ENCODE data around the gene WWOX.

The WWOX gene

GRCh38 chr16:79079656-79080420 lies 980.4 kb downstream of the WWOX start:
- no peak for DNase-seq (ENCODE audit: low read depth in 2 of 2)
- no peak overlapping the region for H3K4me3 ChIP-seq (replicated peaks in 1 of 2; ENCODE audit: low read depth in 2 of 2, low read length in 2 of 2)
- TF ChIP-seq, protein P1, sequence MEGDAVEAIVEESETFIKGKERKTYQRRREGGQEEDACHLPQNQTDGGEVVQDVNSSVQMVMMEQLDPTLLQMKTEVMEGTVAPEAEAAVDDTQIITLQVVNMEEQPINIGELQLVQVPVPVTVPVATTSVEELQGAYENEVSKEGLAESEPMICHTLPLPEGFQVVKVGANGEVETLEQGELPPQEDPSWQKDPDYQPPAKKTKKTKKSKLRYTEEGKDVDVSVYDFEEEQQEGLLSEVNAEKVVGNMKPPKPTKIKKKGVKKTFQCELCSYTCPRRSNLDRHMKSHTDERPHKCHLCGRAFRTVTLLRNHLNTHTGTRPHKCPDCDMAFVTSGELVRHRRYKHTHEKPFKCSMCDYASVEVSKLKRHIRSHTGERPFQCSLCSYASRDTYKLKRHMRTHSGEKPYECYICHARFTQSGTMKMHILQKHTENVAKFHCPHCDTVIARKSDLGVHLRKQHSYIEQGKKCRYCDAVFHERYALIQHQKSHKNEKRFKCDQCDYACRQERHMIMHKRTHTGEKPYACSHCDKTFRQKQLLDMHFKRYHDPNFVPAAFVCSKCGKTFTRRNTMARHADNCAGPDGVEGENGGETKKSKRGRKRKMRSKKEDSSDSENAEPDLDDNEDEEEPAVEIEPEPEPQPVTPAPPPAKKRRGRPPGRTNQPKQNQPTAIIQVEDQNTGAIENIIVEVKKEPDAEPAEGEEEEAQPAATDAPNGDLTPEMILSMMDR (IDR thresholded peaks at IDR 0.05; ENCODE audit: low read depth, low read length) = no peak

GRCh38 chr16:79081297-79082066 lies 982.0 kb downstream of the WWOX start:
- no peak for DNase-seq (ENCODE audit: low read depth in 2 of 2)

DNA sequence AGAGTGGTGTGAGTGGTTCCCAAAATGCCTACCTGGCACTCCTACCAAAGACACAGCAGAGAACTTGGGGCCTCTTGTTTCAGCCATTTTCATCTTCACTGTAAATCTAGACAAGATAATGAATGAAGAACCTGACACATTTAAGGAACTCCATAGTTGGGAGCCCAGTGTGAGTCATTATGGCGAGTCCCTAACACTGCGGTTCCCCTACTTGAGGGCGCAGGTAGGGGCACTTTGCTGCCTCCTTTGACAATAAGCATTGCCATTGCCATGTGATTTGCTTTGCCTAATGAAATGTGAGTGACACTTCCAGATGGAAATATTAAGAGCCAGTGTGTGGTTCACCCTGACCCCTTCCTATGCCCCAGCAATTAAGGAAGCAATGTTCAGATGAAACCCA lies 983.5 kb downstream of the WWOX start:
- TF ChIP-seq, protein P1 (IDR thresholded peaks at IDR 0.05; ENCODE audit: low read depth, low read length) = no peak
- no peak for DNase-seq (ENCODE audit: low read depth in 2 of 2)
- no peak overlapping the region for H3K4me3 ChIP-seq (replicated peaks in 1 of 2; ENCODE audit: low read depth in 2 of 2, low read length in 2 of 2)

More at GRCh38 chr16:79081297-79082066, 982.0 kb downstream of the WWOX start:
- no peak overlapping the region for H3K4me3 ChIP-seq (replicated peaks in 1 of 2; ENCODE audit: low read depth in 2 of 2, low read length in 2 of 2)
- TF ChIP-seq, protein P1 (IDR thresholded peaks at IDR 0.05; ENCODE audit: low read depth, low read length) = no peak

DNA sequence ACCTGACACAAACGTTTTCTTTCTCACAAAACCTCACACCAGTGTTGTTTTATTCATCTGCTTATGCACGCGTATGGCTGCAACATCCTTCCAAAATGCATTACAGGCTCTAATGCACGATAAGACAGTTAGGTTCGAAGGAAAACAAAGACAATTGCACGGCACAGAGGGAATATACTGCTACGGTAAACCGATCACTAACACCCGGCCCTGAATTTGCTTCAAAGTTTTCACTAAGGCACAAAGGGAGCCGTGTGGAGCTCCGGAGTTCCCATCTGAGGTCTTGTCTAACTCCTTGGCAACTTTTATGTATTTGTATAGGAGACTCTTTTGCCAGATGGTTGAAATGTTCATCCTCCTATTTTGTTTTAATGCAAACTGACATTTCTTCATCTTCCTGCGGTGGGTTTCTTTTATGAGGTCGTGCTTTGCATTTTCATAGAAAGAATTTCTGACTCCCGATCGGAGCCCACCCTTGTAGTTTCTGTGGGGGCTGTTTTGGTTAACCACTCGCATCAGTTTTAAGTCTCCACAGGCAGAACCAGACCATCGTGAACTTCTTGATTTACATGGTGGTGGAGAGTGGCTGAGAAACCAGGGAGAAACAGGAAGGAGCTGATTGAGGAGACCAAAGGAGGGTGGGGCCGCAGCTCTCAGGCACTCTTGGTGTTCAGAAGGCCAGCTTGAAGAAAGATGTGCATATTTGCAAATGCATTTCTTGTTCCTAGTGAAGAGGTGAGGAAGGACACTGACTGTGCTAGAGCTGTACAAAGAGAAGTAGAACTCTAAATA lies 984.2 kb downstream of the WWOX start:
- DNase-seq (ENCODE audit: low read depth in 2 of 2) = no peak

DNA sequence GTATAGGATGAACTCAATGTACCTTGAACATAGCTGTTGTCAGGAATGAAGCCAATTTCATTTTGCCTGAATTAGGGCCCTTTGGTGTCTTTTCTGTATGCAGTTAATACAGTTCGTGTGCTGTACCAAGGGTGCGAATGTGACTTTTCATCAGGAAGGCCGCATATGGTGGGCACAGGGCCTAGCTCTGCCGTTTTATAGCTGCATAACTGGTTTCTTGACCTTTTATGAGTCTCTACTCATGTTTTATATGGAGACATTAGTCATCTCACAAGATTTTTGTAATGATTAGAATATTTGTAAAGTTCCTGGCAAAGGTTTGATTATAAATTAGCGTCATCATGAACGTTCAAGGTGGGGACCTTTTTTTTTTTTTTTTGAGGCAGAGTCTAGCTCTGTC lies 989.5 kb downstream of the WWOX start:
- H3K4me3 ChIP-seq (replicated peaks in 1 of 2; ENCODE audit: low read depth in 2 of 2, low read length in 2 of 2) = no peak overlapping the region
- DNase-seq (ENCODE audit: low read depth in 2 of 2) = no peak
- TF ChIP-seq, protein P1 (IDR thresholded peaks at IDR 0.05; ENCODE audit: low read depth, low read length) = no peak

More for the DNA sequence above, 984.2 kb downstream of the WWOX start:
- TF ChIP-seq, protein P1 (IDR thresholded peaks at IDR 0.05; ENCODE audit: low read depth, low read length) = no peak
- H3K4me3 ChIP-seq (replicated peaks in 1 of 2; ENCODE audit: low read depth in 2 of 2, low read length in 2 of 2) = no peak overlapping the region

- H3K4me3 ChIP-seq (replicated peaks in 1 of 2; ENCODE audit: low read depth in 2 of 2, low read length in 2 of 2) = no peak overlapping the region
- TF ChIP-seq, protein P1 (IDR thresholded peaks at IDR 0.05; ENCODE audit: low read depth, low read length) = no peak
- no peak for DNase-seq (ENCODE audit: low read depth in 2 of 2)
Measured at GRCh38 chr16:79089735-79090284, 990.4 kb downstream of the WWOX start.
